HG02588 (cell line): ENCODE results near the gene LRRC73.
A peak's percentile ranks its signal among the peaks of the same experiment; 100 is the strongest.
"Not testable (repeated sequence)": the region's sequence is repeated elsewhere in the genome, so short reads cannot be mapped to it uniquely, and the experiment has no call there.

ENCODE experiments used
- ATAC-seq: cut with Tn5 transposase; IDR thresholded peaks from one replicate; pipeline ENCODE4 v1.9.1; 2021; ENCODE audit warnings: mild to moderate bottlenecking, moderate library complexity; ENCODE audit not compliant: unreplicated experiment

LRRC73 gene

DNA sequence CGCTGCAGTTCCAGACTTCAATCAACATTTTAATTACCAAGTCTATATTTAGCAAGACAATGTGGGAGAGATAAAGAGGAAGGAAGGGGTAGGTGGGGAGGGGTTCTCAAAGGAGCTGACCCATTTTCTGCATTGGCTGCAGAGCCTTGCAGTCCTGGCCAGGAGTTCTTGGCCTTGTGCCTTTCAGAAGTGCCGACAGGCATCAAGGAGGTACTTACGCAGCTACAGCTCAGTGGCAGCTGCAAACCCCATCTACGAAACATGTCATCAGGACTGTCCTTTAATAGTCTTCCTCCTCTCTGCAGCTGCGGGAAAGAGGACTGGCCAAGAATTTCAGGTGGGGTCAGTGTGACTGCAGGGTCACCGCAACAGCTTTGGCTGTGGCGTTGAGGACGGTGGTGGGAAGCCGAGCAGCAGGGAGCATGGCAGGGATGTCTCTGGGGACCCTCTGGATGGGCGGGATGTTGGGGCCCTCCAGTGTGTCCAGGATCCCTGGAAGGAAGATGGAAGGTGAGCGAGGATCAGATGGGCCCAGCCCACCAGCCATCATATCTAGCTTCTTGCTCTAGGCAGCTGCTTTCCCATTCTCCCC lies 1.8 kb upstream of the LRRC73 start:
- no peak for ATAC-seq

DNA sequence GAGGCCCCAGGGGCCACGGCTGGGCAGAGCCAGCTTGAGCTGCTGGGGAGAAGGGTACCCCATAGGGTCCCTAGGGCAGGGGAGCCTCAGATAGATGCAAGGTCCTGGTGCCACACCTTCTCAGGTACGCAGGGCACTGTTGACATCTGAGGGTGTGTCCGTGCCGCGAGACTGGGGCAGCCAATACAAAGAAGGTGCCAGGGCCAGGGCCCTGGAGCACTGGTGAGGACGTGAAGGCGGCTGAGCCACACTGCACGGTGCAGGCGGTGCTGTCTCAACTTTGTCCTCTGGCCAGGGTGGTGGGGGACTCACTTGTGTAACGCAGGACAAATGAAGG lies 649 bp upstream of the LRRC73 start:
- no peak for ATAC-seq

DNA sequence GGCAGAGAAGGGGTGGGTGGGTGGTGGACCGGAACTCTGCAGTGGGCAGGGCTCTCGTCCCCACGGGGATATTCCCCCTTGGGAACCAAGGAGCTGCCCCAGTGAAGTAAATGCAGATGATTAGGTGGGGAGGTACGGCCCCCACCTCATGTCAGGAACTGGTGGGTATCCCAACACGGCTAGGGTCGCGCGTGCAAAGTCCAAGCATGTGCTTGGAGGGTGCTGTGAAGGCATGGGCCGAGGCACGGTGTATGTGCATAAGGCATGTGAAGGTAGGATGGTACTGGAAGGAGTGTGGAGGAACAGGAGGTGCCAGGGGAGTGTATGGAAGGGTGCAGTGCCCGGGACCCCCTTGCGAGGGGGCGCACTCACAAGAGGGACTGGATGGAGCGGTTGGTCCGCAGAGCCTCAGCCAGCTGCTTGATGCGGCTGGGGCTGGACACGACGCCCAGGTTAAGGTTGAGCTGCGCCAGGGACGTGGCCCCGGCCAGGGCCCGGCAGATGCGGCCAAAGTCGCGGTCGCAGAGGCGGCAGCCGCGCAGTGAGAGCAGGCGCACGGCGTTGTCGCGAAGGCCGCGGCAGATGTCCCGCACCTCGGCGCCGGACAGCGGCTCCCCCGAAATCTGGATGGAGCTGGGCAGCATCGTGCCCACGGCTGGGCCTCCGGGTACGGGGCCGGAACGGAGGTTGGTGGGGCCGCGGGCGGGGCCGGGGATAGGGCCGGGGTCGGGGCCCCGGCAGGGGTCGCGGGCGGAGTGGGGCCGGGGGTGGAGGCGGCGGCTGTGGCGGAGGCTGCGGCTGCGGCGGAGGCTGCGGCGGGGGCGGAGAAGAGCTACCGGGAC lies 783 bp downstream of the LRRC73 start:
- no peak for ATAC-seq

DNA sequence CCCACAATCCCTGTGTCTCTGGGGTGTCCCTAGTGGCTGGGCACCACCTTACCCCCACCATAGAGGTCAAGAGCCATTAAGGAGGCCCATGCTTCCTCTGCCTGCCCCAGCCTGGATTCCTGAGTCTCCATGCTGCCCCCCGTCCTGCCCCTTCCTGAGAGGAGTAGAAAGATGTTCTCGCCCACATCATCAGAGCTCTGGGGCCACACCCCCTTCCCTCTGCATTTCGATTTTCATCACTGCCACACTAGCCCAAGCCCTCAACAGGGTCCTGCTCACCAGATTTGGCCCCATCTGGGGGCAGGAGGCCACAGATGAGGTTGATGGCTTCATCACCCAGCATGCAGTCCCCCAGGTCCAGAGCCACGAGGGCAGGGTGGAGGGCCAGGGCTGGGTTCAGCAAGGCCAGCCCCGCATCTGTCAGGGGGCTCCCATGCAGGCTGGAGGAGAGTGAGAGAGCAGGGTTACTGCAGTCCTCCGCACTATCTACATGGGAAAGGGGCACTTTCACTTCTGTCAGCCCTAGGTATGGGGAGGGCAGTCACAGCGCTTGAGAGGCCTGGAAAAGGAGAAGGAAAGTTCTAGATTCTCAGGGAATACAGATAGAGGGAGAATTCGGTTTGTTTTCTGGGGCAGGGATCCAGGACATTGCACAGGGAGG lies 1.5 kb downstream of the LRRC73 start:
- no peak for ATAC-seq

DNA sequence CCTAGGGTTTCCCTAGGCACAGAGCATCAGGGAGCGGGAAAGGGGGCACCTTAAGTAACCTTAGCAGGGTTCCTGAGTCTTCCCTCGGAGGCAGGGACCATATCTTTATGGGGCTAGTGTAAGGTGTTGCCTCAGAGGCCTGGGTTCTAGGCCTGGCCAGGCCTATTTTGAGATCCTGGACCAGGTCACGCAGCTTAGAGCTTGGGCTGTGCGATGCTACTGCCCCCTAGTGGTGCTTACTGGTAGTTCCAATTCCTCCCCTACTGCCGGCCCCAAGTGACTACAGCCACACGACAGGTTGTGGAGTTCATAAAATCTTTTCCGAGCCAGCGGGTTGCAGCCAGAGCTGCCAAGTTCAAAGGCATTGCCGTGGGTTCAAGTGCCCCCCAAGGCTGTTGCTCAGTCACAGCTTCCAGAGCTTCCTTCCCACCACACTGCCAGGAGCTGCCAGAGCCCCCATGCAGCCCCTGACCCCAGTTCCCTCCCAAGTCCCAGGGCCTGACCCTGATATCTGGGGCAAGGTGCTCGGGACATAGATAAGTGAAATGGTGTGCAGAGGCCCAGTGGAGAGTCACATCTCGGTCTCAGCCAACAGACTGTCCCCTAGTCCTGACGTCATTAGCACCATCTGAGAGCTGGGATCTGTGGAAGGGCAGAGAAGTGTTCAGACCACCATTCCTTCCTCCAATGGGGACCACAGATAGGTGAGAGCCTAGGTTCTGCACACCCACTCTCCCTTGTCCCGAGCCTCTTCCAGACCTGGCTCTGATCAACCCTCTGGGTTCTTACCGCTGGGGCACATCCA lies 3.3 kb downstream of the LRRC73 start:
- peak; percentile 39 for ATAC-seq

DNA sequence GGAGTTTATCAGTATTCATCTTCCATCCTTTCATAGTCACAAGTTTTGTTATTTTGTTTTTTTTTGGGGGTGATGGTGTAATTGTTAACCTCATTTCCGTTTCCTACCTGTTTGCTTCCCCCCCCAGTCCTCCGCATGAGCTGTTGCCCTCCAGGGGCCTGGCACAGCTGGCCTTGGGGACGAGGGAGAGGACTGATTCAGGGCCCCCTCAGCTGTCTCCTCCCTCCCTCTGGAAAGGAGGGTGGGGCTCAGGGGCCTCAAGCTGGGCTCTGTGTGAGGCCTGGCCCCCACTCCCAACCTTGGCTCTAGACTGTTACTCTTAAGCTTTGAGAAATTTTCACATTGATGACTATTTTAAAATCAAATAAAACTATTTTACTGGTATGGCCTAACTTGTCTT lies 4.0 kb downstream of the LRRC73 start:
- ATAC-seq, result no peak

DNA sequence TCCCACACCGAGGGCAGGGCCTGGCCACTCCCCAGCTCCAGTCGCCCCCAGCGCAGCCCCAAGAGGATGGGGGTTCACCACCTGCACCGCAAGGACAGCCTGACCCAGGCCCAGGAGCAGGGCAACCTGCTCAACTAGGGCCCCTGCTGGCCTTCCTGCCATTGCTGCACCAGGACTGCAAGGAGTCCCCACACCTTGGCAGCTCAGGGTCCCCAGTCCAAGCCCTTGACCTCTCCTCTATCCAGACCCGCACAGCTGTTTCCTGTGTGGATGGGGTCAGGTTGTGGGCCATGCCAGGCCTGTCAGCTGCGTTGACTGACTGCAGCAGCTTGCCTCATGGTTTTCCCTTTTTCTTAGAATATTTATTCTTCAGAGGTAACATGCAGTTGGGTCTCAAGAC lies 4.4 kb downstream of the LRRC73 start:
- no peak for ATAC-seq

DNA sequence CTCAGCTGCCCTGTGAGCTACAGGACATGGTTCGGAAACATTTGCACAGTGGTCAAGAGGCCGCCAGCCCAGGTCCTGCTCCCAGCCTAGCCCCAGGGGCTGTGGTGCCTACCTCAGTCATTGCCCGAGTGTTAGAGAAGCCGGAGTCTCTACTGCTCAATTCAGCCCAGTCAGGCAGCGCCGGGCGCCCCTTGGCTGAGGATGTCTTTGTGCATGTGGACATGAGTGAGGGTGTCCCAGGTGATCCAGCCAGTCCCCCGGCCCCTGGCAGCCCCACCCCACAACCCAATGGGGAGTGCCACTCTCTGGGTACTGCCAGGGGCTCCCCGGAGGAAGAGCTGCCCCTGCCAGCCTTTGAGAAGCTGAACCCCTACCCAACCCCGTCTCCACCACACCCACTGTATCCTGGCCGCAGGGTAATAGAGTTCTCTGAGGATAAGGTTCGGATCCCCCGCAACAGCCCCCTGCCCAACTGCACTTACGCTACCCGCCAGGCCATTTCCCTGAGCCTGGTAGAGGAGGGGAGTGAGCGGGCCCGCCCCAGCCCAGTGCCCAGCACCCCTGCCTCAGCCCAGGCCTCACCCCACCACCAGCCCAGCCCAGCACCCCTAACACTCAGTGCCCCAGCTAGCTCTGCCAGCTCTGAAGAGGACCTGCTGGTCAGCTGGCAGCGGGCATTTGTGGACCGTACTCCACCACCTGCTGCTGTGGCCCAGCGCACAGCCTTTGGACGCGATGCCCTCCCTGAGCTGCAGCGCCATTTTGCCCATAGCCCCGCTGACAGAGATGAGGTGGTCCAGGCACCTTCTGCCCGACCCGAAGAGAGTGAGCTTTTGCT lies 5.2 kb downstream of the LRRC73 start:
- no peak for ATAC-seq

DNA sequence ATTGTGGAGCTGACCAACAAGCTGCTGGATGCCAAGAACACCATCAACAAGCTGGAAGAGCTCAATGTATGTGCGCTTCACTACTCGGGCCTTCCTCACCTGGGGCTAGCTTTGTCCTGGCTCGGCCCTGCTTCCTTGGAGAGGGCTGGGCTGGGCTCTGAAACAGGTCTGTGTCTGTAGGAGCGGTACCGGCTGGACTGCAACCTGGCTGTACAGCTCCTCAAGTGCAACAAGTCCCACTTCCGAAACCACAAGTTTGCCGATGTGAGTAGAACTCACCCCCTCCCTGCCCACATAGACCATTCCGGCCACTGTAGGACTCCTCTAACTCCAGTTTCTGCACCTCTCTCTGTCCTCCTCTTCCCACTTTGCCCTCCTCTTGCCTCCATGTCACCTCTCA lies 6.7 kb downstream of the LRRC73 start:
- ATAC-seq, result no peak

DNA sequence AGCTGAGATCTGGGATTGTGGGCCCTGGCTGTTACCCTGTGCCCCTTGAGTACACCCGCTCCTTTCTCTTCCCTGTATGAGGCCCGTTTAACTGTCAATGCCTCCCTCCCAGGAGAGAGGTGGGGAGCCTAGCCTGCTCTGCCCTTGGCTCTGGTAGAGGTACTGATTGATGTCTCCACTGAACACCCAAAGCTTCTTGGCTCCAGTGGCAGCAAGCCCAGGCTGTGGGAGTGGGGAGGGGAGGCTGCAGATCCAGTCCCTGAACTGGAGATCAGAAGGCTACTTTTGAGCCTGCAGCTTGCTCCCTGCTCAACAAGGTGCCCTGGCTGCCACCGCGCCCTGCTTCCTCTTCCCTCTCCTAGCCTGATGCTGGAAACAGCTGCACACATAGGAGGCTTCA lies 7.5 kb downstream of the LRRC73 start:
- ATAC-seq, result no peak

DNA sequence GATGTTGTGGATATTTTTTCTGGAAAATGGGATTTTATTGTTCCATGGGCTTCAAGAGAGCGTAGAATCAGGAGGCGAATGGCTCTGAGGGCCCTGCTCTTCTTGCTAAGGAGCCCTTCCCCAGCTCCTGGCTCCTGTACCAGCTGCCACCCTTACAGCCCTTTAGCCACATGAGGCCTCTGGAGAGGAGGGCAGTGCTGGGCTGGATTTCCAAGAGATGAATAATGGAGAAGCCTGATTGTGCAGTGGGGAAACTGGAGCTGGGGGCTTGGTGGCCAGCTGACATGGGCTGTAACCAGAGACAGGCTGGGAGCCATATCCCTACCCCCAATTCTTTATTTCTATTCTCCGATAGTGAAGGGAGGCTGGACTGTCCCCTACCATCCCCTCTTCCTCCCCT lies 9.2 kb downstream of the LRRC73 start:
- ATAC-seq, result no peak

DNA sequence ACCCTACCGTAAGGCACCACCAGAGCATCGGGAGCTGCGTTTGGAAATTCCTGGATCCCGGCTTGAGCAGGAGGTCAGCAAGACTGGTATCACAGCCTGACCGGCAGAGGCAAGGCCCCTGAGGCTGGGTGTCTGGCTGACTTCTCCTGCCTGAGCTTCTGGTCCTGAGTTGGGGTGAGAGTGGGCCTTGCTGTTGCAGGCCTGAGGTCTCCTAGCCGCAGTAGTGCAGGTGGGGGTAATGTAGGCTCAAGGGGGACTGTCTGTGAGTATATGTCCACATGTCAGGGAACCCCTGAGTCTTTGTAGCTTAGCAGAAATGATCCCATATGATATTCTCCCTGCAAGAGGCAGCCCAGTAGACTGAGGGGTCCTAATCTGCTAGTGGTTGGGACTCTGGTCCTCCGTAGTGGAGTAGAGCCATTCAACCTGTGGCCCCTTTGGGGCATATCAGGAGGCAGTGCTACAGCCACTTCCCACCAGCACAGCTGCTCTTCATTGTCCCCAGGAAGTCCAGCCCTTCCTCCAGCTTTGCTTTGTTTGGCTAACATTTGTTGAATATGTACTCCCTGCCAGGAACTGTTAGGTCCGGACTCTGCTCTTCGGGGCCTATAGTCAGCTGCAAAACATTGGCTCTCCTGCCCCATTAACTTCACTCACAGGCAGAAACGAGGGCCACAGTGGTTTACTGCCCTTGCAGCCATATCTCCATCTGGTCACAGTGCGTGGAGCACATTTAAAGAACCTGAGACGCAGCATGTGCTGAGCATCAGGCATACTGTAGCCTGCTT lies 10.9 kb downstream of the LRRC73 start:
- ATAC-seq, result no peak

DNA sequence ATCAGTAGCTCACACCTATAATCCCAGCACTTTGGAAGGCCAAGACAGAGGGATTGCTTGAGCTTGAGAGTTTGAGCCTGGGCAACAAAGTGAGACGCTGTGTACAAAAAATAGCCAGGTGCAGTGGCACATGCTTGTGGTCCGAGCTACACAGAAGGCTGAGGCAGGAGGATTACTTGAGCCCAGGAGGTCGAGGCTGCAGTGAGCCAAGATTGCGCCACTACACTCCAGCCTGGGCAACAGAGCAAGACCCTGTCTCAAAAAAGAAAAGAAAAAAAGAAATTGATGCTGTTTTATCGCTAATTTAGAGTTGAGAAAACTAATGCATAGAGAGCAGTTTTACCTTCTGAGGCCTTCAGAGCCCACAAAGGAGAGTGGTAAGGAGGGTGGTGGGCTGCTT lies 11.9 kb downstream of the LRRC73 start:
- not testable (repeated sequence) for ATAC-seq

DNA sequence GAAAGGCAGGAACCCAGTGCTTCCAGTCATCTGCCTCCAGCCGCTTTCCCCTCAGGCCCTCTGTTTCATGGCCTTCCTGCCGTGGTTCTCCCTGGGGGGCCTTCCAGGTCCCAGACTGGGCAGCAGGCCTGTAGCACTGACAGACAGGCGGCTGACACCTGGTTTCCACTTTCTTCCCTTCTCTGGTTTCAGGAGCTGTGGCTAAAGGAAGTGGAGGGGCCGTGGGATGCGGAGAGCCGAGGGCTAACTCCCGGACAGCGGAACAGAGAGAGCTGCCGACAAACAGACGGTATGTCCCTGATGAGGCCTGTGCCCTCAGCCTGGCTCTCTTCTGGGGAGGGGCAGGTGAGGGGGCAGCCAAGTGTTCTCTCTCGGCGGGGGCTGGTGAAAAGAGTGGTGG lies 12.5 kb downstream of the LRRC73 start:
- no peak for ATAC-seq

DNA sequence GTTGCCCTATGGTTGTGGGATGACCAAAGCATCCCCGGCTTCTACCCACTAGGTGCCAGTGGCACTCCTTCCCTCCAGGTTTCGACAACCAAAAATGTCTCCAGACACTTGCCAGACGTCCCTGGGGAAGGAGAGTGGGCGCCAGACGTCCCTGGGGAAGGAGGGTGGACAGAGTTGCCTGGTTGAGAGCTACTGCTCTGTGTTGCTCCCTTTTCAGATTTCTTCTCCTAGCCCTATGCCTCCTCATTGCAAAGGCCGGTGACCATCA lies 13.1 kb downstream of the LRRC73 start:
- ATAC-seq, result no peak

DNA sequence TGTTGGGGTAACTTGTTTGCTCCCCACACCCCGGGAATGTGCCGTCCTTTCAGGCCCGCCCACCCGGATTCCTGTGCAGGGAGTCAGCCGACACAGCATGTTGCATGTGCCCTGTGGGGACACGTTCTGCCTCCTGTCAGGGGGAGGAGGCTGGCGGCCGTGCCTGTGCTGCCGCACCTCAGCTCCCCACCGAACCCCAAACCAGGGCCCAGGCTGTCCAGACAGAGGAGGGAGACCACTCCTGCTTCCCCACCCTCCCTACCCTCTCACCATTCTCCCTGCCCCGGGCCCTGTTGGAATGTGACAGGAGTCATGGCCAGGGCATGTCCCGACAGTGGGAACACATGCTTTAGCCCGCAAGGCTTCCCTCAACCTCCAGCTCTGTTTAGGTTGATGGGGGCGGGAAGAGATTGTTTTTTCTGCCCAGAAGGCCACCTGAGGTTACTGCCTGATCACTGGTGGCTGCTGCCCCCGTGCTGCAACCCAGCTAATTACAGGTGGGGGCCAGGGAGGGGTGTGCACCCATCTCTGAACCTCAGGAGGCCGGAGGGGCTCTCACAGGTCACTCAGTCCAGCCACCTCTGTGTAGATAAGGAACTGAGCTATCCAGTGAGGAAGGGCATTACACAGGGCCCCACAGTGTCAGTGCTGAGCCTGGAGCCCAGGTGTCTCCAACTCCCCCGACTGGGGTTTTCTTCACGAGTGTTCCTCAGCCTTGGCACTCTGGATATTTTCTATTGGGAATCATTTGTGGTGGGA lies 13.6 kb downstream of the LRRC73 start:
- ATAC-seq, result no peak

DNA sequence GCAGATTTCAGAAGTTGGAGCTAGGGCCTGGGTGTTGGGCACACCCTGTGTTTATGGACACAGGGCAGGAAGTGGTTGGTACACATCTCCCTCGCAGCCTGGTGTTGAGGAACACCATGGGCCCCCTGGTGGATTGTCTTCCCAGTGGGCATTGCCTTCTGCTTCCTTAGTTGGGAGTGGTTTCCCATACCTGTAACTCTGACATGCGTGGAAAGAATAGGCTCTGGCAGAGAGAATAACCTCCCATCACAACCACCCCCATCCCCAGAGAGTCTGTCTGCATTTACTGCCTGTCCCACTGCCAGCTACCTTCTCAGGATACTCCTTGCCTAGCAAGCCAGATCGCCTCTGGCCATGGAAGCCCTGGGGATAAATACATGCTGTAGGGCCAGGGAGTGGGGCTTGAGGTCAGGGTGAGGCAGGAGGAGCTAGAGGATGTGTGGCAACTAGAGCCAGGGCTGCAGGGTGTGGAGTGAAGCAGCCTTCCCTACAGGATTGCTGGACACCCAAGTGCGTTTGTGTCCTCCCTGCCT lies 14.7 kb downstream of the LRRC73 start:
- ATAC-seq, result no peak

DNA sequence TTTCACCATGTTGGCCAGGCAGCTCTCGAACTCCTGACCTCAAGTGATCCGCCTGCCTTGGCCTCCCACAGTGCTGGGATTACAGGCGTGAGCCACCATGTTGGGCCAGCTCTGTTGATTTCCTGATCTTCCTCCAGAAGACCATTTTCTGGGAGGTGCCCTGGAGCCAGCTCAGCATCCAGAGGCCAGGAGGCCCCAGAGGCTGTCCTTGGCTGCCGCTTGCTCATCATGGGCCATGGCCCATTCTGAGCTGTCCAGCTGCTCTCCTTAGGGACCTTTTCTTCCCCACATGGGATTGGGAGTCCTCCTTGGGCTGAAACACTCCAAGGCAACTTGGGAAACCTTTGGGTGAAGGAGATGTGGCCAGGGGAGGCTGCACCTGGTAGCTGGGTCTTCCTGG lies 15.4 kb downstream of the LRRC73 start:
- no peak for ATAC-seq

DNA sequence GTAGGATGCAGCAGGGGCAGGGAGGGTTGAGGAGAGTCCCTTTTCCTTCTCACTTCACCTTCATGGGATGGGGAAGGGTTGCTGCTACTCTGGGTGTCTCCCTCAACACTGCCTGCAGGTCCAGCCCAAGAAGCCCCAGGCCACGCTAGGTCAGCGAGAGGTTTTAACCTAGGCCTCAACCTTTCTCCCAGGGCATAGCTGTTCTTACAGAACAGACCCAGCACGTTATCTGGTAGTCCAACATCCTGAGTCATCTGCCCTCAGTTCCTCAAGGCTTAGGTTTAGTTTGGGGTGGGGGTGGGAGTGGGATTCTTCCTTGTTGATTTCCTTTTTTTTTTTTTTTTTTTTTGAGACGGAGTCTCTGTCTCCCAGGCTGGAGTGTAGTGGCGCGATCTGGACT lies 15.8 kb downstream of the LRRC73 start:
- ATAC-seq, result no peak
